K562 (cell line): Measurements from ENCODE around the gene MYPN. TPM values are rescaled to one million over a fixed set of nuclear protein-coding genes. Genes with fewer than 3 reads are reported as not detected.

ENCODE experiments used
- ATAC-seq: fragments of 200-7000 bp; cut with Tn5 transposase; 3 replicates; pipeline ENCODE4 v1.9.1; 2020; ENCODE audit warnings: moderate library complexity
- BruUV-seq: library from RNA; stranded (reverse); fragments of 400-500 nt; replicated peaks from 2 replicates; lab custom pipeline; 2021; lab: Mats Ljungman, UMichigan
- CTCF ChIA-PET: fragments of 300-600 bp; formaldehyde crosslinking; extraction: SDS; loops from one replicate; lab custom pipeline; 2021; ENCODE audit warnings: low intra/inter-chr PET ratio; lab: Yijun Ruan, JAX
- POLR2A ChIA-PET: fragments of 300-600, 350-650 bp; sonication (Branson Sonifier 250); formaldehyde crosslinking; extraction: SDS; loops from one replicate; lab custom pipeline; 2021; ENCODE audit warnings: antibody characterized with exemption, inconsistent platforms; lab: Yijun Ruan, JAX
- DNase-seq, 4 experiments: peaks; one replicate each; pipeline versions ENCODE4 v3.0.0 to v3.0.0-alpha.2; 2011 to 2018; ENCODE audit warnings: low spot score in 3 of 4, mixed read lengths in 3 of 4; ENCODE audit errors: extremely low read depth in 1 of 4
- FAIRE-seq: peaks from 2 replicates; lab custom pipeline; 2011; peaks lifted over from hg19 to GRCh38; lab: Jason Lieb, UNC
- H2AFZ ChIP-seq: 2 replicates; pipeline ENCODE4 v1.6.0; 2011; ENCODE audit warnings: low read depth, low read length, control low read depth, inconsistent platforms
- H3K27ac ChIP-seq: fragments of 200-600 bp; 3 replicates; pipeline ENCODE4 v1.8.0; 2011; ENCODE audit warnings: low read depth, mild to moderate bottlenecking, control low read depth, inconsistent platforms, low read length, moderate library complexity, mixed read lengths; ENCODE audit errors: extremely low read depth
- H3K27me3 ChIP-seq, 2 experiments: fragments of 300-600 bp in 1 of 2; 2 replicates in 1 of 2; 3 replicates in 1 of 2; pipeline versions ENCODE4 v1.6.0 to v1.8.0; 2011; ENCODE audit warnings: inconsistent platforms in 2 of 2, low read length in 2 of 2, mild to moderate bottlenecking in 1 of 2, mixed read lengths in 1 of 2, moderate library complexity in 1 of 2; ENCODE audit not compliant: control insufficient read depth in 2 of 2, insufficient read depth in 2 of 2
- H3K36me3 ChIP-seq: fragments of 300-600 bp; 3 replicates; pipeline ENCODE4 v1.8.0; 2011; ENCODE audit warnings: mild to moderate bottlenecking, low read length, inconsistent platforms; ENCODE audit not compliant: control insufficient read depth, insufficient read depth
- H3K4me1 ChIP-seq, 2 experiments: fragments of 200-600 bp in 1 of 2; replicated peaks in 1 of 2; 2 replicates in 1 of 2; 3 replicates in 1 of 2; pipeline versions ENCODE4 v1.5.1 to v1.8.0; 2011; ENCODE audit warnings: inconsistent platforms in 2 of 2, low read length in 2 of 2, mild to moderate bottlenecking in 1 of 2, mixed read lengths in 1 of 2, moderate library complexity in 1 of 2; ENCODE audit not compliant: control insufficient read depth in 2 of 2, insufficient read depth in 2 of 2
- H3K4me2 ChIP-seq: 2 replicates; pipeline ENCODE4 v1.6.1; 2011; ENCODE audit warnings: low read length, control low read depth, inconsistent platforms, mixed read lengths; ENCODE audit not compliant: insufficient read depth
- H3K4me3 ChIP-seq: fragments of 200-600 bp; sonication (generic), shearing (Covaris generic); 2 replicates; pipeline ENCODE4 v1.5.1; 2016; ENCODE audit warnings: control low read depth, inconsistent platforms
- H3K79me2 ChIP-seq: fragments of 200-600 bp; 3 replicates; pipeline ENCODE4 v1.8.0; 2011; ENCODE audit warnings: low read length, inconsistent platforms; ENCODE audit not compliant: control insufficient read depth, insufficient read depth
- H3K9ac ChIP-seq, 2 experiments: 2 replicates each; pipeline versions ENCODE4 v1.6.0 to v1.6.1; 2011; ENCODE audit warnings: low read depth in 2 of 2, low read length in 2 of 2, control low read depth in 1 of 2, inconsistent platforms in 1 of 2, mild to moderate bottlenecking in 1 of 2, mixed read lengths in 1 of 2; ENCODE audit not compliant: insufficient read depth in 1 of 2
- H3K9me1 ChIP-seq: one replicate; pipeline ENCODE4 v1.6.0; 2011; ENCODE audit warnings: inconsistent platforms, mild to moderate bottlenecking, low read length, moderate library complexity; ENCODE audit not compliant: control insufficient read depth, insufficient read depth
- H3K9me3 ChIP-seq: replicated peaks from 2 replicates; pipeline ENCODE4 v1.5.1; 2011; ENCODE audit warnings: low read depth, low read length, inconsistent platforms; ENCODE audit not compliant: control insufficient read depth, insufficient read depth
- H4K20me1 ChIP-seq: replicated peaks from 2 replicates; pipeline ENCODE4 v1.6.1; 2011; ENCODE audit warnings: low read length, inconsistent platforms, mixed read lengths; ENCODE audit not compliant: control insufficient read depth, insufficient read depth
- CAMTA2 ChIP-seq: fragments of 250-450 bp; sonication (Bioruptor Pico); conservative IDR thresholded peaks from 2 replicates; pipeline ENCODE4 v1.5.1; 2022
- CEBPB ChIP-seq: fragments of 450-650 bp; IDR thresholded peaks from 2 replicates; pipeline ENCODE4 v1.6.1; 2016; ENCODE audit warnings: missing genetic modification characterization, missing compliant biosample characterization
- GTF2E2 ChIP-seq: fragments of 200-800 bp; sonication (Bioruptor generic); IDR thresholded peaks from 2 replicates; pipeline ENCODE4 v1.6.1; 2016; ENCODE audit warnings: missing genetic modification characterization, missing compliant biosample characterization
- HDAC1 ChIP-seq, 2 experiments: fragments of 450-650 bp; IDR thresholded peaks; 2 replicates each; pipeline ENCODE4 v1.6.1; 2016 to 2017; ENCODE audit warnings: inconsistent platforms in 1 of 2, mild to moderate bottlenecking in 1 of 2, moderate library complexity in 1 of 2
- KAT8 ChIP-seq: fragments of 450-650 bp; IDR thresholded peaks from 2 replicates; pipeline ENCODE4 v1.6.1; 2016; ENCODE audit warnings: low read depth, mild to moderate bottlenecking
- RFX1 ChIP-seq: fragments of 450-650 bp; IDR thresholded peaks from 2 replicates; pipeline ENCODE4 v1.6.1; 2016; ENCODE audit warnings: mild to moderate bottlenecking, moderate library complexity
- RUNX1 ChIP-seq: sonication (generic); IDR thresholded peaks from 2 replicates; pipeline ENCODE4 v1.6.1; 2016; ENCODE audit warnings: antibody characterized with exemption, low read depth
- SRSF9 ChIP-seq: fragments of 200-400 bp; formaldehyde crosslinking; IDR thresholded peaks from 2 replicates; pipeline ENCODE4 v1.6.1; 2017; ENCODE audit warnings: low read depth, low read length, borderline replicate concordance
- TARDBP ChIP-seq: fragments of 450-650 bp; IDR thresholded peaks from 2 replicates; pipeline ENCODE4 v1.6.1; 2016
- TFAM ChIP-seq: fragments of 250-450 bp; sonication (Bioruptor Pico); conservative IDR thresholded peaks from 2 replicates; pipeline ENCODE4 v1.5.0; 2021; ENCODE audit warnings: mild to moderate bottlenecking, moderate library complexity
- U2AF2 ChIP-seq: fragments of 200-400 bp; formaldehyde crosslinking; optimal IDR thresholded peaks from 2 replicates; pipeline ENCODE3; 2017; ENCODE audit warnings: low read depth, mild to moderate bottlenecking, low read length
- YBX1 ChIP-seq: fragments of 450-650 bp; IDR thresholded peaks from 2 replicates; pipeline ENCODE4 v1.7.1; 2016; ENCODE audit warnings: mild to moderate bottlenecking
- ZNF143 ChIP-seq: sonication (generic); formaldehyde crosslinking; IDR thresholded peaks from 2 replicates; pipeline ENCODE4 v1.9.0; 2022; ENCODE audit warnings: mild to moderate bottlenecking, missing genetic modification reagents
- ZNF274 ChIP-seq: IDR thresholded peaks from 2 replicates; pipeline ENCODE4 v1.6.1; 2011; ENCODE audit warnings: low read depth, mild to moderate bottlenecking, low read length, moderate library complexity, borderline replicate concordance
- ZNF431 ChIP-seq: sonication (generic); formaldehyde crosslinking; IDR thresholded peaks from 2 replicates; pipeline ENCODE4 v1.8.0; 2022; ENCODE audit warnings: mild to moderate bottlenecking, missing genetic modification reagents
- ZNF589 ChIP-seq: fragments of 200-800 bp; sonication (Bioruptor generic); IDR thresholded peaks from 2 replicates; pipeline ENCODE4 v1.6.1; 2016; ENCODE audit warnings: low read depth, missing genetic modification characterization, missing compliant biosample characterization
- WGBS: fragments of 100-300 bp; shearing (Covaris generic); methylation state at CpG from one replicate; pipeline ENCODE4 v1.1.6; 2016; ENCODE audit warnings: low coverage, mixed read lengths; ENCODE audit not compliant: insufficient coverage; ENCODE audit errors: missing lambda C conversion rate; 5-methylcytosine and 5-hydroxymethylcytosine counted together
- in situ Hi-C: fragments of 300-500 bp; cut with MboI; formaldehyde crosslinking; loops from 4 replicates; pipeline ENCODE4 v1.15.0; 2018; ENCODE audit warnings: inconsistent platforms, mixed read lengths
- intact Hi-C: fragments of 100-400 bp; cut with micrococcal nuclease; formaldehyde crosslinking; loops from 2 replicates; pipeline ENCODE4 v1.14.2; 2022
- polyA plus RNA-seq, 8 experiments: library from polyadenylated mRNA; depleted of rRNA in 4 of 8; stranded (reverse) in 5 of 8; unstranded in 3 of 8; fragments of >200 nt; fragmentation: Nextera tagmentation in 2 of 8; fragmentation: Illumina TruSeq in 1 of 8; extraction: Ambion mirVana in 2 of 8; extraction: Trizol in 1 of 8; gene quantifications; 2 replicates each; pipeline versions ENCODE4 v1.2.1 to v1.2.3, GENCODE V29; 2011 to 2014; ENCODE audit warnings: inconsistent platforms in 1 of 8, missing spikeins in 1 of 8
- total RNA-seq, 7 experiments: library from RNA; depleted of rRNA in 6 of 7; stranded (reverse); fragments of >200 nt in 6 of 7; fragmentation: Illumina TruSeq in 2 of 7; extraction: Trizol in 2 of 7; gene quantifications; 2 replicates each; pipeline versions ENCODE4 v1.2.1 to v1.2.3, GENCODE V29; 2011 to 2021; ENCODE audit warnings: low replicate concordance in 1 of 7
- TF ChIP-seq, protein P1 (sequence below): fragments of 250-450 bp; sonication (Bioruptor Pico); IDR thresholded peaks from 2 replicates; pipeline ENCODE4 v1.4.0; 2020
- TF ChIP-seq, protein P2 (sequence below): sonication (generic); formaldehyde crosslinking; IDR thresholded peaks from 2 replicates; pipeline ENCODE4 v1.8.0; 2022; ENCODE audit warnings: missing genetic modification reagents, mild to moderate bottlenecking, borderline replicate concordance

The MYPN gene
- total and polyA plus RNA-seq, 9 of the 15 experiments (the other 6 are each of a cell fraction or from before 2014, with no cell fraction given) = not detected

DNA sequence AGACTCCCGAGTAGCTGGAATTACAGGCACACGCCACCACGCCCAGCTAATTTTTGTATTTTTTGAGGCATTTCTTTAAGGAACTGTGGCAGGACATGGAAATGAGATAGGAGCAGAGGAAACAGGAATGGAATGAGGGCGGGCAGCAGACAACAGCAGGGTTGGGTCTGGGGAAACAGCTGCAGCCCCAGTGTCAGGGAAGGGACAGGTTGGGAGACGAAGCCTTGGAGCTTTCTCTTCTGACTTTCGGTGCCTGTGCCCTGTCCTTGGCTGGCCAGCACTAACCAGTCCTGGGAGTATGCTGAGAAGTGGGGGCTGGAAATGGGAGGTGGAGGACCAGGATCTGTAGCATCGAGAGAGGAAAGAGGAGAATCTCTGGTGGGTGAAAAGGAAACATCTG, 75.3 kb downstream of the MYPN start:
- no peaks in the 10 kb centered on the region for H3K36me3 ChIP-seq
- no peak overlapping the region for H3K27ac ChIP-seq
- H3K4me2 ChIP-seq = no peak overlapping the region
- ATAC-seq = no peak
- H3K27me3 ChIP-seq = peaks cover 9 to 12% of the 10 kb centered on the region in 2 experiments; a peak in 3 of 5 replicates
- no peak for DNase-seq
- BruUV-seq = no TSS peak
- H3K4me3 ChIP-seq = no peak overlapping the region
- 0% methylated on average over 7 of the region's 7 CpGs for WGBS
- intact Hi-C loops = no loop called here
- in situ Hi-C loops = no loop called here
- no peaks in the 10 kb centered on the region for H3K79me2 ChIP-seq
- no peak for FAIRE-seq
- H2AFZ ChIP-seq = no peak overlapping the region
- no peaks in the 10 kb centered on the region for H3K9me3 ChIP-seq
- H3K9ac ChIP-seq = 0 out of 4 replicates have a peak overlapping the region, but pooled peaks of 1 of the 2 experiments have one; percentile 14
- CTCF ChIA-PET = no interaction called here
- POLR2A ChIA-PET = no interaction called here
- no peaks in the 10 kb centered on the region for H4K20me1 ChIP-seq
- no peaks in the 10 kb centered on the region for H3K9me1 ChIP-seq
- H3K4me1 ChIP-seq = no peaks in the 10 kb centered on the region
- TF ChIP-seq KAT8 (no peak), CEBPB (tag) (no peak), ZNF589 (CRISPR knock-in tag) (no peak), TFAM (CRISPR knock-in tag) (no peak), TARDBP (no peak), RFX1 (no peak), GTF2E2 (tag) (no peak), SRSF9 (no peak), HDAC1 (IDR thresholded peaks at IDR 0.05) (no peak), ZNF274 (no peak), CAMTA2 (CRISPR knock-in tag) (no peak), RUNX1 (no peak), ZNF143 (CRISPR knock-in tag) (no peak), YBX1 (no peak), ZNF431 (CRISPR knock-in tag) (no peak), U2AF2 (no peak)
- TF ChIP-seq, protein P1, sequence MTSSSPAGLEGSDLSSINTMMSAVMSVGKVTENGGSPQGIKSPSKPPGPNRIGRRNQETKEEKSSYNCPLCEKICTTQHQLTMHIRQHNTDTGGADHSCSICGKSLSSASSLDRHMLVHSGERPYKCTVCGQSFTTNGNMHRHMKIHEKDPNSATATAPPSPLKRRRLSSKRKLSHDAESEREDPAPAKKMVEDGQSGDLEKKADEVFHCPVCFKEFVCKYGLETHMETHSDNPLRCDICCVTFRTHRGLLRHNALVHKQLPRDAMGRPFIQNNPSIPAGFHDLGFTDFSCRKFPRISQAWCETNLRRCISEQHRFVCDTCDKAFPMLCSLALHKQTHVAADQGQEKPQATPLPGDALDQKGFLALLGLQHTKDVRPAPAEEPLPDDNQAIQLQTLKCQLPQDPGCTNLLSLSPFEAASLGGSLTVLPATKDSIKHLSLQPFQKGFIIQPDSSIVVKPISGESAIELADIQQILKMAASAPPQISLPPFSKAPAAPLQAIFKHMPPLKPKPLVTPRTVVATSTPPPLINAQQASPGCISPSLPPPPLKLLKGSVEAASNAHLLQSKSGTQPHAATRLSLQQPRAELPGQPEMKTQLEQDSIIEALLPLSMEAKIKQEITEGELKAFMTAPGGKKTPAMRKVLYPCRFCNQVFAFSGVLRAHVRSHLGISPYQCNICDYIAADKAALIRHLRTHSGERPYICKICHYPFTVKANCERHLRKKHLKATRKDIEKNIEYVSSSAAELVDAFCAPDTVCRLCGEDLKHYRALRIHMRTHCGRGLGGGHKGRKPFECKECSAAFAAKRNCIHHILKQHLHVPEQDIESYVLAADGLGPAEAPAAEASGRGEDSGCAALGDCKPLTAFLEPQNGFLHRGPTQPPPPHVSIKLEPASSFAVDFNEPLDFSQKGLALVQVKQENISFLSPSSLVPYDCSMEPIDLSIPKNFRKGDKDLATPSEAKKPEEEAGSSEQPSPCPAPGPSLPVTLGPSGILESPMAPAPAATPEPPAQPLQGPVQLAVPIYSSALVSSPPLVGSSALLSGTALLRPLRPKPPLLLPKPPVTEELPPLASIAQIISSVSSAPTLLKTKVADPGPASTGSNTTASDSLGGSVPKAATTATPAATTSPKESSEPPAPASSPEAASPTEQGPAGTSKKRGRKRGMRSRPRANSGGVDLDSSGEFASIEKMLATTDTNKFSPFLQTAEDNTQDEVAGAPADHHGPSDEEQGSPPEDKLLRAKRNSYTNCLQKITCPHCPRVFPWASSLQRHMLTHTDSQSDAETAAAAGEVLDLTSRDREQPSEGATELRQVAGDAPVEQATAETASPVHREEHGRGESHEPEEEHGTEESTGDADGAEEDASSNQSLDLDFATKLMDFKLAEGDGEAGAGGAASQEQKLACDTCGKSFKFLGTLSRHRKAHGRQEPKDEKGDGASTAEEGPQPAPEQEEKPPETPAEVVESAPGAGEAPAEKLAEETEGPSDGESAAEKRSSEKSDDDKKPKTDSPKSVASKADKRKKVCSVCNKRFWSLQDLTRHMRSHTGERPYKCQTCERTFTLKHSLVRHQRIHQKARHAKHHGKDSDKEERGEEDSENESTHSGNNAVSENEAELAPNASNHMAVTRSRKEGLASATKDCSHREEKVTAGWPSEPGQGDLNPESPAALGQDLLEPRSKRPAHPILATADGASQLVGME (CRISPR knock-in tag) = no peak
- TF ChIP-seq, protein P2, sequence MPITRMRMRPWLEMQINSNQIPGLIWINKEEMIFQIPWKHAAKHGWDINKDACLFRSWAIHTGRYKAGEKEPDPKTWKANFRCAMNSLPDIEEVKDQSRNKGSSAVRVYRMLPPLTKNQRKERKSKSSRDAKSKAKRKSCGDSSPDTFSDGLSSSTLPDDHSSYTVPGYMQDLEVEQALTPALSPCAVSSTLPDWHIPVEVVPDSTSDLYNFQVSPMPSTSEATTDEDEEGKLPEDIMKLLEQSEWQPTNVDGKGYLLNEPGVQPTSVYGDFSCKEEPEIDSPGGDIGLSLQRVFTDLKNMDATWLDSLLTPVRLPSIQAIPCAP (CRISPR knock-in tag) = no peak
